ENCODE measurements around the gene PTBP3. TPM values are rescaled to one million over a fixed set of nuclear protein-coding genes. Genes with fewer than 3 reads are reported as not detected.

Gene PTBP3
- total RNA-seq, 1 experiment from 2014 or later = 100 TPM

GRCh38 chr9:112169368-112169767 lies 164.1 kb downstream of the PTBP3 start:
- no peak for DNase-seq (ENCODE audit: low spot score)
- ChIA-PET CTCF (no interaction called here), POLR2A (interaction anchor here (0.7 kb wide), 1 partner anchor 119 kb away, joined by 5 read pairs; no protein-coding TSS in a partner anchor)
- Mint-ChIP-seq H3K36me3 (no peaks in the 10 kb centered on the region), H3K27ac (no peak overlapping the region), H3K9me3 (no peaks in the 10 kb centered on the region), H3K27me3 (ENCODE audit: low read depth) (peaks cover 10% of the 10 kb centered on the region), H3K4me1 (peaks cover 50% of the 10 kb centered on the region), H3K4me3 (no peak overlapping the region)
- ATAC-seq = no peak
- TF ChIP-seq ATF1 (CRISPR knock-in tag; IDR thresholded peaks at IDR 0.05) (no peak), NFE2L1 (CRISPR knock-in tag; IDR thresholded peaks at IDR 0.05) (no peak), TP53 (CRISPR knock-in tag; IDR thresholded peaks at IDR 0.05) (no peak), MXD4 (CRISPR knock-in tag; IDR thresholded peaks at IDR 0.05; ENCODE audit: borderline replicate concordance) (no peak), E2F4 (CRISPR knock-in tag; IDR thresholded peaks at IDR 0.05; ENCODE audit: borderline replicate concordance, low read depth) (no peak), GRHL2 (CRISPR knock-in tag; IDR thresholded peaks at IDR 0.05; ENCODE audit: insufficient replicate concordance, severe bottlenecking) (no peak), KAT7 (CRISPR knock-in tag; IDR thresholded peaks at IDR 0.05; ENCODE audit: borderline replicate concordance) (no peak), FOXJ3 (CRISPR knock-in tag; IDR thresholded peaks at IDR 0.05; ENCODE audit: borderline replicate concordance) (no peak), TEAD4 (CRISPR knock-in tag; IDR thresholded peaks at IDR 0.05) (no peak), ATF6 (CRISPR knock-in tag; IDR thresholded peaks at IDR 0.05) (no peak), ATF2 (CRISPR knock-in tag; IDR thresholded peaks at IDR 0.05; ENCODE audit: borderline replicate concordance, low read depth) (no peak), HMGXB4 (CRISPR knock-in tag; IDR thresholded peaks at IDR 0.05) (no peak)

GRCh38 chr9:112168197-112168596 lies 165.2 kb downstream of the PTBP3 start:
- TF ChIP-seq ZBTB21 (CRISPR knock-in tag; IDR thresholded peaks at IDR 0.05; ENCODE audit: borderline replicate concordance) (no peak), OVOL2 (CRISPR knock-in tag; IDR thresholded peaks at IDR 0.05; ENCODE audit: borderline replicate concordance) (no peak)
- Mint-ChIP-seq H3K4me3 (no peak overlapping the region), H3K4me1 (peaks cover 45% of the 10 kb centered on the region), H3K27me3 (ENCODE audit: low read depth) (no peaks in the 10 kb centered on the region; the same call in 1 of the 2 replicates), H3K36me3 (no peaks in the 10 kb centered on the region), H3K9me3 (no peaks in the 10 kb centered on the region), H3K27ac (no peak overlapping the region)
- DNase-seq (ENCODE audit: low spot score) (no peak), ATAC-seq (no peak)
- ChIA-PET POLR2A (no interaction called here), CTCF (no interaction called here)

Other genes starting within 250 kb of the PTBP3 start
- 4.4 to 5.7 TPM (median 5.1 TPM) in 3 replicates for gene SUSD1, start 158.3 kb downstream of the PTBP3 start, total RNA-seq (2021)
- gene HSDL2, start 46.5 kb upstream of the PTBP3 start, total RNA-seq (2021) = 13.8 to 15.3 TPM (median 14.3 TPM) in 3 replicates
- gene KIAA1958, start 153.2 kb upstream of the PTBP3 start, total RNA-seq (2021) = 41.0 to 43.6 TPM (median 42.7 TPM) in 3 replicates